Endothelial cell of umbilical vein (primary cell): ENCODE results near the gene AKT3. TPM values are rescaled to one million over a fixed set of nuclear protein-coding genes. Genes with fewer than 3 reads are reported as not detected.

Experiments used
- BruUV-seq: library from RNA; stranded (reverse); fragments of 400-500 nt; replicated peaks from 2 replicates; lab custom pipeline; 2021; lab: Mats Ljungman, UMichigan
- CTCF ChIA-PET: fragments of 300-600, 350-600 bp; sonication (Branson Sonifier 250); formaldehyde crosslinking; loops from one replicate; lab custom pipeline; 2021; ENCODE audit warnings: antibody characterized with exemption, inconsistent platforms; lab: Charles Lee
- POLR2A ChIA-PET: fragments of 300-600, 350-600 bp; sonication (Branson Sonifier 250); formaldehyde crosslinking; loops from one replicate; lab custom pipeline; 2021; ENCODE audit warnings: antibody characterized with exemption, inconsistent platforms; lab: Charles Lee
- DNase-seq: peaks from one replicate; pipeline ENCODE4 v3.0.0-alpha.2; 2011; ENCODE audit warnings: low read depth, low spot score
- FAIRE-seq: peaks from 2 replicates; lab custom pipeline; 2011; peaks lifted over from hg19 to GRCh38; lab: Jason Lieb, UNC
- H2AFZ ChIP-seq: 2 replicates; pipeline ENCODE4 v1.6.0; 2012; ENCODE audit warnings: low read depth, low read length, control low read depth, inconsistent platforms
- H3K27ac ChIP-seq: 2 replicates; pipeline ENCODE4 v1.5.1; 2011; ENCODE audit warnings: low read depth, mild to moderate bottlenecking, control low read depth, low read length, moderate library complexity; ENCODE audit not compliant: insufficient read depth
- H3K27me3 ChIP-seq, 2 experiments: 2 replicates each; pipeline versions ENCODE4 v1.6.0 to v1.6.1; 2011; ENCODE audit warnings: low read length in 2 of 2, mixed read lengths in 1 of 2; ENCODE audit not compliant: control insufficient read depth in 2 of 2, insufficient read depth in 2 of 2
- H3K36me3 ChIP-seq, 2 experiments: 2 replicates in 1 of 2; 3 replicates in 1 of 2; pipeline ENCODE4 v1.5.1; 2011; ENCODE audit warnings: low read length in 2 of 2, mild to moderate bottlenecking in 1 of 2, moderate library complexity in 1 of 2; ENCODE audit not compliant: control insufficient read depth in 2 of 2, insufficient read depth in 2 of 2; ENCODE audit errors: extremely low read depth in 1 of 2
- H3K4me1 ChIP-seq: 3 replicates; pipeline ENCODE4 v1.5.1; 2011; ENCODE audit warnings: mild to moderate bottlenecking, low read length; ENCODE audit not compliant: control insufficient read depth, insufficient read depth; ENCODE audit errors: extremely low read depth
- H3K4me2 ChIP-seq: 2 replicates; pipeline ENCODE4 v1.6.1; 2011; ENCODE audit warnings: low read length, control low read depth, mixed read lengths; ENCODE audit not compliant: insufficient read depth
- H3K4me3 ChIP-seq, 3 experiments: fragments of 200-600 bp in 1 of 3; sonication (generic), shearing (Covaris generic) in 1 of 3; replicated peaks in 1 of 3; 2 replicates each; pipeline ENCODE4 v1.5.1; 2011 to 2016; ENCODE audit warnings: control low read depth in 3 of 3, low read length in 3 of 3, mild to moderate bottlenecking in 2 of 3, inconsistent platforms in 1 of 3, low read depth in 1 of 3, moderate library complexity in 1 of 3; ENCODE audit not compliant: insufficient read depth in 1 of 3
- H3K79me2 ChIP-seq: 2 replicates; pipeline ENCODE4 v1.6.0; 2012; ENCODE audit warnings: low read length, inconsistent platforms; ENCODE audit not compliant: control insufficient read depth, insufficient read depth
- H3K9ac ChIP-seq: replicated peaks from 2 replicates; pipeline ENCODE3; 2011; ENCODE audit warnings: low read length, control low read depth; ENCODE audit not compliant: insufficient read depth; ENCODE audit errors: extremely low read depth
- H3K9me1 ChIP-seq: replicated peaks from 3 replicates; pipeline ENCODE4 v1.6.0; 2011; ENCODE audit warnings: mild to moderate bottlenecking, low read length; ENCODE audit not compliant: control insufficient read depth, insufficient read depth; ENCODE audit errors: extremely low read depth
- H3K9me3 ChIP-seq: replicated peaks from 2 replicates; pipeline ENCODE4 v1.5.1; 2012; ENCODE audit warnings: low read length, inconsistent platforms; ENCODE audit not compliant: control insufficient read depth, insufficient read depth
- H4K20me1 ChIP-seq: replicated peaks from 2 replicates; pipeline ENCODE3; 2011; ENCODE audit warnings: mild to moderate bottlenecking, low read length; ENCODE audit not compliant: control insufficient read depth, insufficient read depth; ENCODE audit errors: extremely low read depth
- CTCF ChIP-seq, 2 donors: IDR thresholded peaks; 1 replicate in 1 of 2; 2 replicates in 1 of 2; pipeline ENCODE4 v1.5.1; 2011; ENCODE audit warnings: low read length in 2 of 2, mild to moderate bottlenecking in 2 of 2, moderate library complexity in 2 of 2, control low read depth in 1 of 2, inconsistent platforms in 1 of 2, low read depth in 1 of 2; ENCODE audit not compliant: insufficient read depth in 1 of 2; ENCODE audit errors: extremely low read depth in 1 of 2
- EZH2 ChIP-seq: IDR thresholded peaks from 2 replicates; pipeline ENCODE4 v1.6.1; 2012; ENCODE audit warnings: borderline replicate concordance, low read depth, mild to moderate bottlenecking, moderate library complexity, low read length, inconsistent platforms; ENCODE audit not compliant: severe bottlenecking
- FOS ChIP-seq: IDR thresholded peaks from 2 replicates; pipeline ENCODE4 v1.6.1; 2011; ENCODE audit warnings: mild to moderate bottlenecking, low read length, moderate library complexity, borderline replicate concordance; ENCODE audit not compliant: insufficient read depth
- GATA2 ChIP-seq: IDR thresholded peaks from 2 replicates; pipeline ENCODE4 v1.7.0; 2011; ENCODE audit warnings: low read depth, mild to moderate bottlenecking, moderate library complexity, mixed read lengths, low read length; ENCODE audit not compliant: insufficient read length, insufficient read depth
- JUN ChIP-seq: IDR thresholded peaks from 2 replicates; pipeline ENCODE4 v1.6.1; 2011; ENCODE audit warnings: borderline replicate concordance, low read depth; ENCODE audit not compliant: insufficient read length, insufficient read depth
- MAX ChIP-seq: IDR thresholded peaks from 2 replicates; pipeline ENCODE4 v1.6.1; 2011; ENCODE audit not compliant: insufficient read depth, insufficient read length
- MYC ChIP-seq: IDR thresholded peaks from one replicate; pipeline ENCODE4 v1.6.1; 2011; ENCODE audit warnings: mild to moderate bottlenecking, low read depth, low read length
- POLR2A ChIP-seq: IDR thresholded peaks from 2 replicates; pipeline ENCODE4 v1.6.1; 2012; ENCODE audit warnings: low read depth, mild to moderate bottlenecking, control low read depth, low read length
- POLR2AphosphoS5 ChIP-seq: IDR thresholded peaks from 2 replicates; pipeline ENCODE4 v1.6.1; 2012; ENCODE audit warnings: low read depth, mild to moderate bottlenecking, control low read depth, low read length, moderate library complexity; ENCODE audit not compliant: insufficient read depth
- dilution Hi-C: fragments of 300-500 bp; cut with MboI; formaldehyde crosslinking; loops from one replicate; pipeline ENCODE4 v1.15.0; 2019; ENCODE audit warnings: low sequenced_read_pairs; ENCODE audit not compliant: extremely low pct_ligation_motif_present
- intact Hi-C: fragments of 100-400 bp; cut with micrococcal nuclease; formaldehyde crosslinking; loops from one replicate; pipeline ENCODE4 v1.10.0; 2022
- polyA plus RNA-seq, 4 experiments: library from polyadenylated mRNA; depleted of rRNA in 3 of 4; stranded (reverse) in 3 of 4; unstranded in 1 of 4; fragments of >200 nt; gene quantifications; 2 replicates each; pipeline versions ENCODE4 v1.2.1 to v1.2.3, GENCODE V29; 2011 to 2012; ENCODE audit warnings: missing spikeins in 1 of 4
- total RNA-seq: library from RNA; stranded (reverse); gene quantifications from 2 replicates; pipeline ENCODE4 v1.2.3, GENCODE V29; 2021

The AKT3 gene
- total and polyA plus RNA-seq, 2 donors (not counting 3 experiments of a cell fraction or from before 2014, with no cell fraction given): 20.6 to 97.1 TPM

GRCh38 chr1:243848858-243849420 lies 1.1 kb downstream of the AKT3 start:
- ChIA-PET POLR2A (no interaction called here), CTCF (no interaction called here)
- TF ChIP-seq CTCF (IDR thresholded peaks at IDR 0.05; ENCODE audit: extremely low read depth in 1 of 2, insufficient read depth in 1 of 2, low read depth in 1 of 2, low read length in 2 of 2): no peak
- dilution Hi-C loops: no loop called here
- Histone ChIP-seq H3K27me3 (no peaks in the 10 kb centered on the region), H3K27ac (peak overlapping the region; percentile 66), H3K79me2 (peaks cover 44% of the 10 kb centered on the region), H3K9me3 (no peaks in the 10 kb centered on the region), H3K4me2 (peak overlapping the region; percentile 80), H3K9ac (peak overlapping the region; percentile 17), H3K36me3 (no peaks in the 10 kb centered on the region), H3K4me3 (peak overlapping the region; percentile 36 to 61 (median 46)), H2AFZ (no peak overlapping the region), H3K4me1 (peaks cover 20% of the 10 kb centered on the region), H3K9me1 (no peaks in the 10 kb centered on the region), H4K20me1 (peaks cover 2% of the 10 kb centered on the region)
- TSS peak; percentile 38 for BruUV-seq
- FAIRE-seq (peak; percentile 21), DNase-seq (peak; percentile 77)
- intact Hi-C loops: loop anchor here (1.0 to 10.0 kb wide), 3 partner anchors 78 to 596 kb away; no protein-coding TSS in a partner anchor

GRCh38 chr1:243848165-243848857 lies 1.7 kb downstream of the AKT3 start:
- Histone ChIP-seq H3K9ac (peak overlapping the region; percentile 17), H3K27me3 (no peaks in the 10 kb centered on the region), H3K27ac (no peak overlapping the region), H3K4me3 (peak overlapping the region in 2 of 3 experiments; percentile 36 to 46), H3K9me1 (no peaks in the 10 kb centered on the region), H3K36me3 (no peaks in the 10 kb centered on the region), H3K79me2 (peaks cover 44% of the 10 kb centered on the region), H4K20me1 (peaks cover 2% of the 10 kb centered on the region), H3K4me1 (peaks cover 25% of the 10 kb centered on the region), H2AFZ (no peak overlapping the region), H3K9me3 (no peaks in the 10 kb centered on the region), H3K4me2 (peak overlapping the region; percentile 80)
- CTCF ChIA-PET: no interaction called here
- intact Hi-C loops (loop anchor here (5.0 to 10.0 kb wide), 2 partner anchors 101 to 596 kb away; no protein-coding TSS in a partner anchor), dilution Hi-C loops (no loop called here)
- no TSS peak for BruUV-seq
- DNase-seq (peak; percentile 13), FAIRE-seq (no peak)
- TF ChIP-seq MAX (no peak), GATA2 (no peak), POLR2A (no peak), JUN (no peak), FOS (no peak), EZH2 (no peak), MYC (no peak), POLR2AphosphoS5 (no peak), CTCF (IDR thresholded peaks at IDR 0.05; ENCODE audit: extremely low read depth in 1 of 2, insufficient read depth in 1 of 2, low read depth in 1 of 2, low read length in 2 of 2) (no peak)
- POLR2A ChIA-PET: no interaction called here
